Measurements from ENCODE around the gene WNT5A.

DNA sequence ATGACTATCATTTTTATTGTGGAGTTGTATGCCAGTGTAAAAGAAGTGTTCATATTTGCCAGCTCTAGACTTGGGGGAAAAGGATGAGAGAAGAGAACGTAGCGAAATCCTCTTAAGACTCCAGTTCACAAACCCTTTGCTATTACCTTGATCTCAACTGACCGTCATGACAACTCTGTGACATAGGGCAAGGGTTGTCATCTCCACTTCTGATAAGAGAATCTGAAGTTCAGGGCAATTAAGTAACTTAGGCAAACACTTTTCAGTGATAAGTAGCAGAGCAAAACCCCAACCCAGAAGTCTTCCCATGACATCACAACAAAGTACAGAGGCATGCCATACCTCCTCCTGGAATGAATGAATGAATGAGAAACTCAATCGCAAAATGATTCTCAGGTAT is 40.3 kb upstream of the WNT5A start:
- TF ChIP-seq CTCF (IDR thresholded peaks at IDR 0.05; ENCODE audit: poor library complexity) (no peak), EZH2 (IDR thresholded peaks at IDR 0.05; ENCODE audit: borderline replicate concordance) (no peak), EZH2phosphoT487 (IDR thresholded peaks at IDR 0.05; ENCODE audit: low read depth, severe bottlenecking, unreplicated experiment) (no peak)

Measured in hepatocyte (in vitro differentiated cells).